ENCODE results near the gene PUS10. TPM values are rescaled to one million over a fixed set of nuclear protein-coding genes. Genes with fewer than 3 reads are reported as not detected.
A peak's percentile ranks its signal among the peaks of the same experiment; 100 is the strongest.

PUS10 gene
- total RNA-seq, 6 experiments from 2014 or later = 8.6 to 15.3 (median 13.1) TPM

DNA sequence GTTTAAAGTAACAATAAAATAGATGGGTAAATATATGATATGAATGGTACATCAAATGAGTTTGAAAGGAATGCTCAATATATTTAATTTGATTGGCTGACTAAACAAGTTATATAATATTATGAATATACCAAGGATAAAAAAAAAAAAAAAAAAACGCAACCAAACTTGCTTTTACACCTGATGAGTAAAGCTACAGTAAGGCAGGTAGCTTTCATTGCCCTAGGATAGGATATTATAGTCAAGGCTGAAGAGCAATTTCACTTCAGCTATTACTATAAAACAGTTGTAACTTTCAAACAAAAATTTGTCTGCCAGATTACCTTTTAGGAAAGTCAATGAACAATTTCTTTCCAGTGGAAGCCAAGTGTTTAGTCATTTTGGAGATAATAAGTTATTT, 57.3 kb downstream of the PUS10 start:
- ATAC-seq (no peak), DNase-seq (no peak)
- 100% methylated on average over 1 of the region's 1 CpG for WGBS (ENCODE audit: insufficient coverage, low coverage, low lambda C conversion rate, missing lambda C conversion rate)
- no peak for TF ChIP-seq POLR2A (IDR thresholded peaks at IDR 0.05)
- TF ChIP-seq, protein P1, sequence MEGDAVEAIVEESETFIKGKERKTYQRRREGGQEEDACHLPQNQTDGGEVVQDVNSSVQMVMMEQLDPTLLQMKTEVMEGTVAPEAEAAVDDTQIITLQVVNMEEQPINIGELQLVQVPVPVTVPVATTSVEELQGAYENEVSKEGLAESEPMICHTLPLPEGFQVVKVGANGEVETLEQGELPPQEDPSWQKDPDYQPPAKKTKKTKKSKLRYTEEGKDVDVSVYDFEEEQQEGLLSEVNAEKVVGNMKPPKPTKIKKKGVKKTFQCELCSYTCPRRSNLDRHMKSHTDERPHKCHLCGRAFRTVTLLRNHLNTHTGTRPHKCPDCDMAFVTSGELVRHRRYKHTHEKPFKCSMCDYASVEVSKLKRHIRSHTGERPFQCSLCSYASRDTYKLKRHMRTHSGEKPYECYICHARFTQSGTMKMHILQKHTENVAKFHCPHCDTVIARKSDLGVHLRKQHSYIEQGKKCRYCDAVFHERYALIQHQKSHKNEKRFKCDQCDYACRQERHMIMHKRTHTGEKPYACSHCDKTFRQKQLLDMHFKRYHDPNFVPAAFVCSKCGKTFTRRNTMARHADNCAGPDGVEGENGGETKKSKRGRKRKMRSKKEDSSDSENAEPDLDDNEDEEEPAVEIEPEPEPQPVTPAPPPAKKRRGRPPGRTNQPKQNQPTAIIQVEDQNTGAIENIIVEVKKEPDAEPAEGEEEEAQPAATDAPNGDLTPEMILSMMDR (IDR thresholded peaks at IDR 0.05) = no peak
- Histone ChIP-seq H3K27ac (no peak overlapping the region), H3K4me3 (no peak overlapping the region), H3K27me3 (no peaks in the 10 kb centered on the region), H3K4me1 (no peaks in the 10 kb centered on the region), H3K9me3 (no peaks in the 10 kb centered on the region), H3K36me3 (peaks cover 0 to 10% (median 0%) of the 10 kb centered on the region in 4 donors)
- intact Hi-C loops (cut with DNase I) = no loop called here

DNA sequence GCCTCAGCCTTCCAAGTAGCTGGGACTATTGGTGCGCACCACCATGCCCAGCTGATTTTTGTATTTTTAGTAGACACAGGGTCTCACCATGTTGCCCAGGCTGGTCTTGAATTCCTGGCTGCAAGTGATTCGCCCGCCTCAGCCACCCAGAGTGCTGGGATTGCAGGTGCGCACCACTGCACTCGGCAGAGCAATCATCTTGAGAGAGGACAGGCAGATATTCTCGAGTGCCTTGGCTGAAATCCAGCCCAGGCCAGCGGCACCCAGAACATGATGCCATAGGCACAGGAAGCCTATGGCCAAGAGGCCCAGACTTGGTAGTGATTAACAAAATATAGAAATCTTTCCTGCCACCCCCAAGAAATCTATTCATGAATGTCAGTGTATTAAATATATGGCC, 58.6 kb downstream of the PUS10 start:
- Histone ChIP-seq H3K36me3 (peaks cover 0 to 10% (median under 1%) of the 10 kb centered on the region in 4 donors), H3K4me1 (no peaks in the 10 kb centered on the region), H3K27me3 (no peaks in the 10 kb centered on the region), H3K9me3 (no peaks in the 10 kb centered on the region), H3K27ac (no peak overlapping the region), H3K4me3 (no peak overlapping the region)
- WGBS (ENCODE audit: insufficient coverage, low coverage, low lambda C conversion rate, missing lambda C conversion rate) = 100% methylated on average over 1 of the region's 7 CpGs
- no peak for TF ChIP-seq POLR2A (IDR thresholded peaks at IDR 0.05)
- TF ChIP-seq, protein P1 (IDR thresholded peaks at IDR 0.05) = no peak
- DNase-seq (no peak), ATAC-seq (no peak)
- intact Hi-C loops (cut with DNase I) = no loop called here

DNA sequence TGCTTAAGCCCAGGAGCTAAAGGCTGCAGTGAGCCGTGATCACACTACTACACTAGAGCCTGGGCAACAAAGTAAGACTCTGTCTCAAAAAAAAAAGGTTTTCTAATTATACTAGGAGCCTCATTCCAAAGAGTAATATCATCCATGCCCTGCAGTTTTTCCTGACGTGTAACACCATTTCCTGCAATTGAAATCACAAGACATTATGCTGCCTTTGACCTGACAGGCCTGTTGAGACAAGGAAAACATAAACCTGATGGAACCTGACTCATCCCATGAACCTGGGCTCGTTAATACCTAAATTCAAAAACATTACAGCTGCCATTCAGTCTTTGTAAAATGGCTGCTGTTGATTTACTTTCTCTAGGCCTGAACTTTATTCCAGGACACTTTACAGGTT, 59.3 kb downstream of the PUS10 start:
- Histone ChIP-seq H3K27me3 (no peaks in the 10 kb centered on the region), H3K9me3 (no peaks in the 10 kb centered on the region), H3K27ac (no peak overlapping the region), H3K36me3 (peaks cover 0 to 16% (median 3%) of the 10 kb centered on the region in 4 donors), H3K4me3 (no peak overlapping the region), H3K4me1 (no peaks in the 10 kb centered on the region)
- ATAC-seq (peak in 2 of 4 donors; percentile 30 to 31), DNase-seq (no peak)
- intact Hi-C loops (cut with DNase I) = no loop called here
- TF ChIP-seq, protein P1 (IDR thresholded peaks at IDR 0.05) = no peak
- TF ChIP-seq POLR2A (IDR thresholded peaks at IDR 0.05) = no peak
- 77% methylated on average over 2 of the region's 3 CpGs for WGBS (ENCODE audit: insufficient coverage, low coverage, low lambda C conversion rate, missing lambda C conversion rate)

DNA sequence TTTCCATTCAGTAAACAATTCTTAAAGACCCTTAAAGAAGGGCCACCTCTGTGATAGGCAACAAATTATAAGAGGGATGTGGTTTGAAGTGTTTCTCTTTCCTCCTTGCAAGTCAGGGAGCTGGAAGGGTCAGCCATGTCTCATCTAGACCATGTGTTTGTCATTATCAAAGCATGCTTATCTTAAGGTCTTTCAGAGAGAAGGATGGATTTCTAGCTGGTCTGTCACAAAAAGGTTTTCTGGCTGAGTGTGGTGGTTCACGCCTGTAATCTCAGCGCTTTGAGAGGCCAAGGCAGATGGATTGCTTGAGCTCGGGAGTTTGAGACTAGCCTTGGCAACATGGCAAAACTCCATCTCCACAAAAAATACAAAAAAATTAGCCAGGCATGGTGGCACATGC, 59.7 kb downstream of the PUS10 start:
- Histone ChIP-seq H3K27me3 (no peaks in the 10 kb centered on the region), H3K9me3 (no peaks in the 10 kb centered on the region), H3K27ac (no peak overlapping the region), H3K4me3 (no peak overlapping the region), H3K36me3 (peaks cover 0 to 21% (median 3%) of the 10 kb centered on the region in 4 donors), H3K4me1 (no peaks in the 10 kb centered on the region)
- DNase-seq = no peak
- TF ChIP-seq, protein P1 (IDR thresholded peaks at IDR 0.05) = no peak
- TF ChIP-seq POLR2A (IDR thresholded peaks at IDR 0.05) = no peak
- WGBS (ENCODE audit: insufficient coverage, low coverage, low lambda C conversion rate, missing lambda C conversion rate) = 91% methylated on average over 3 of the region's 3 CpGs
- no peak for ATAC-seq
- intact Hi-C loops (cut with DNase I) = no loop called here

DNA sequence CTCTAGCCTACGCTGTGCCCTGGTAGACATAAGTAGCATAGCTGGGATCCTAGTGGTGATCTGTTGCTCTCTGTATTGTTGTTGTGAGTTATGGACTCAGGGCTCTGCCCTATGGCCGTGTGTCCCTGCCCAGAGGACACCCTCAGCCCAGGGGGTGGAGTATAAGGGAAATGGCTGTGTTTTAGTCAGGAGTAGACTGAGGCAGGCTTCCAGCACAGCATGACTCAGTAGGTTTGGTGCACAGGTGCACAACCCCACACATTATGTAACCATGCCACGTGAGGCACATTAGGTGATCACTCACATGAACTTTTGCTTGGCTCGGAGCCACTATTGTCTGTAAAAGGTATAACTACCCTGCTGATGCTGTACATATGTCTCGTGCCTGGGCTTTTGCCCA, 60.4 kb downstream of the PUS10 start:
- Histone ChIP-seq H3K27ac (no peak overlapping the region), H3K36me3 (peaks cover 0 to 28% (median 3%) of the 10 kb centered on the region in 4 donors), H3K4me3 (no peak overlapping the region), H3K27me3 (no peaks in the 10 kb centered on the region), H3K9me3 (no peaks in the 10 kb centered on the region), H3K4me1 (no peaks in the 10 kb centered on the region)
- ATAC-seq (peak in 3 of 4 donors; percentile 23 to 49 (median 49)), DNase-seq (no peak)
- intact Hi-C loops (cut with DNase I) = no loop called here
- no CpG with 5 or more reads among the region's 5 CpGs for WGBS (ENCODE audit: insufficient coverage, low coverage, low lambda C conversion rate, missing lambda C conversion rate)
- TF ChIP-seq, protein P1 (IDR thresholded peaks at IDR 0.05) = no peak
- no peak for TF ChIP-seq POLR2A (IDR thresholded peaks at IDR 0.05)

All from right lobe of liver (tissue), 6 donors.